Measurements from ENCODE around the gene ELF4. TPM values are rescaled to one million over a fixed set of nuclear protein-coding genes. Genes with fewer than 3 reads are reported as not detected.

ELF4 gene
- total and polyA plus RNA-seq, 2 of the 13 experiments (the other 11 are each of a cell fraction or from before 2014, with no cell fraction given) = 1.3 to 2.6 TPM

GRCh38 chrX:130079824-130080406, 30.4 kb downstream of the ELF4 start (continued):
- TF ChIP-seq ZBED4 (CRISPR knock-in tag; IDR thresholded peaks at IDR 0.05; ENCODE audit: borderline replicate concordance) (no peak), KAT2B (IDR thresholded peaks at IDR 0.05; ENCODE audit: borderline replicate concordance, low read depth, low read length) (no peak), ZFP91 (CRISPR knock-in tag; IDR thresholded peaks at IDR 0.05; ENCODE audit: borderline replicate concordance) (no peak), ZC3H13 (CRISPR knock-in tag; IDR thresholded peaks at IDR 0.05) (no peak), RBM22 (optimal IDR thresholded peaks at IDR 0.05; ENCODE audit: low read length) (no peak), REL (CRISPR knock-in tag; conservative IDR thresholded peaks at IDR 0.05) (no peak), STAG1 (CRISPR knock-in tag; IDR thresholded peaks at IDR 0.05) (peak; percentile 80), SNAPC2 (CRISPR knock-in tag; IDR thresholded peaks at IDR 0.05) (no peak), CTCF (CRISPR knock-in tag; IDR thresholded peaks at IDR 0.05) (peak; percentile 81), ZNF280D (CRISPR knock-in tag; IDR thresholded peaks at IDR 0.05) (no peak), ZNF792 (CRISPR knock-in tag; IDR thresholded peaks at IDR 0.05) (no peak), RAD21 (CRISPR knock-in tag; IDR thresholded peaks at IDR 0.05) (peak; percentile 65), E2F2 (CRISPR knock-in tag; IDR thresholded peaks at IDR 0.05; ENCODE audit: borderline replicate concordance) (no peak), KDM6A (CRISPR knock-in tag; IDR thresholded peaks at IDR 0.05; ENCODE audit: low read depth) (no peak), ZSCAN31 (CRISPR knock-in tag; IDR thresholded peaks at IDR 0.05; ENCODE audit: low read depth) (no peak), ZMAT5 (CRISPR knock-in tag; IDR thresholded peaks at IDR 0.05; ENCODE audit: borderline replicate concordance, low read depth) (no peak), DRAP1 (CRISPR knock-in tag; IDR thresholded peaks at IDR 0.05) (no peak)

All from HepG2 (cell line).